ENCODE measurements around the gene CYB561A3.
A peak's percentile ranks its signal among the peaks of the same experiment; 100 is the strongest.
"Not testable (repeated sequence)": the region's sequence is repeated elsewhere in the genome, so short reads cannot be mapped to it uniquely, and the experiment has no call there.

The CYB561A3 gene

GRCh38 chr11:61361741-61362541 lies at the start of gene CYB561A3, which contains the start of gene TMEM138:
TSS of gene CYB561A3 (minus strand) at chr11:61361882. CDS start at chr11:61356713, 5,169 bp downstream.
TSS of gene TMEM138 (plus strand) at chr11:61362374. CDS start at chr11:61364391, 2,017 bp downstream.
- peak; percentile 98 for DNase-seq

DNA sequence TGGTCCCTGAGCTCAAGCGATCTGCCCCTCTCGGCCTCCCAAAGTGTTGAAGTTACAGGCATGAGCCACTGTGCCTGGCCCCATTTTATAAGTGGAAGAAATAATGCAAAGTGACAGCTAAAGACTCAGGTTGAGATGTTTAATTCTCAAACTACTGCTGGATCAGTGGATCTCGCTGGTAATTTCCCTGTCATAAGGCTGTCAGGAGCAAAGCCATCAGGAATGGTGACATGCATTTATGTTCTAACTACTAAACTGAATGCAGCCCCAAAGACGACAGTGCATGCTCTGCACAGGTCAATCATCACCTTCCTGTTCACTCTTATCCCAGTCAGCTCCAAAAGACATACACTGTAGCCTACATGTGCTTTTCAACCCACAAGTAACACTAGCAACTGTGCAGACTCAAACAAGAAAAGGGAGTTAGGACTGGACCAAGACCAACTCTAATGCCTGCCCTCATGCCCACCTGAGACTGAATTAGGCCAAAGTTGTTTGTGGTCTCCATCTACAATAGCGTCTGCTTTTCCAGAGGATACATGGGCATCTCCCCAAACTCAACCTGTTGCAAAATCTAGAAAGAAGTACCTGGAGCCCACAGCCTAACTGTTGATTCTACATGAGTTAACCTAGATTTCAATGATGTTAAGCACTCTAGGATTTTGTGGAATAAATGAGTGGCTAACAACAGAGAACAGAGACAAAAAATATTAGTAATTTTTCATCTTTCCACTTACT lies 45.5 kb upstream of the CYB561A3 start:
- DNase-seq = no peak

GRCh38 chr11:61406067-61406466 lies 44.4 kb upstream of the CYB561A3 start:
- DNase-seq = no peak

DNA sequence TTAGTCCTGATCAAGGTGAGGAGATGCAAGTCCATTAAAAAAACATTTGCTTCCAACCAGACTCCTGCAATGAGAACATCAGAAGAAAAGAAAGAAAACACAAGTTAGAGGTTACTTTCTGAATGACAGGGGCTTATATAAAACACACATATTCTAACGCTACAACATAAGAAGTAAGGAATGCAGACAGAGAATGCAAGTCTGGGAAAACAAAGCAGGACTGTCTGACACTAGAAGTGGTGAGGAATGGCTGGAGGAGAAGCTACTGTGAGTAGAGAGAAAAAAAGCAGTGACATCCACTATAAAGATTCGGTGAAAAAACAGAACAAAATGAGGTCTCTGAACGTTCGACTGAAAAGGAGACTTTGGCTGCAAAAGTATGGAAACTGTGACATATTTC lies 43.0 kb upstream of the CYB561A3 start:
- DNase-seq = no peak

- DNase-seq = no peak
Observed at GRCh38 chr11:61404103-61404502, 42.4 kb upstream of the CYB561A3 start.

DNA sequence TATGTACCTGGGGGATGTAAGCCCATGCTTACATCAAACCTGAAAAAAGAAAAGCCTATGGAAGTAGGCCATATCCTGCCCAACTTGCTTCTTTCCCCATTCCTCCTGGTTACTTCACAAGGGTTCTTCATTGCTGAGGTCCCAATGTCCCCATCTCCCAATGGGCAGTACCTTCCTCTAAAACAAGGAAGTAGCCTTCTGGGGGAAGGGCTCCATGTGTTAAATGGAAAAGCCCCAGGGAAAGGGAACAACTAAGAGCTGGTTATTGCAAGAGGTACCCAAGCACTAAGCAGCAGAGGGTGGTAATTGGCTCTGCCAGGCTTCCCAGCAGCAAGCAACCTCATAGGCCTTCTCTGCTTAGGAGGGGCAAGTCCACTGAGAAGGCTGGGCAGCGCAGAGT lies 42.0 kb upstream of the CYB561A3 start:
- DNase-seq = no peak

DNA sequence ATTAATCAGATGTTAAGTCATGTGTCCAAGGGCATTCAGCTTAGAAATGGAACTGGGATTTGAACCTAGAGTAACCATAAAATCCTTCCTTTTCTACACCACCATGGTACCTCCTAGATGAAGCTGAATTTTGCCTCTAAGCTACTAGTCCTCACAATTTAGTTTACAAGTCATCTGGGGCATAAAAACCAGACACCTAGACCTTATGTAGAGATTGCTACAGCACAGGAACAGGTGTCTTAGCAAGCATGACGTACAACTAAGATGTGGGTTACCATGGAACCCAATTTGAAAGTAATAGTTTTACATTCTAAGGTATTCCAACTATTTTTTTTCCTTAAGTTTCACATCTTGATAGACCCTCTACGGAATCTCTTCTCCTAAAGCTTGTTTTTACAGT lies 39.9 kb upstream of the CYB561A3 start:
- no peak for DNase-seq

DNA sequence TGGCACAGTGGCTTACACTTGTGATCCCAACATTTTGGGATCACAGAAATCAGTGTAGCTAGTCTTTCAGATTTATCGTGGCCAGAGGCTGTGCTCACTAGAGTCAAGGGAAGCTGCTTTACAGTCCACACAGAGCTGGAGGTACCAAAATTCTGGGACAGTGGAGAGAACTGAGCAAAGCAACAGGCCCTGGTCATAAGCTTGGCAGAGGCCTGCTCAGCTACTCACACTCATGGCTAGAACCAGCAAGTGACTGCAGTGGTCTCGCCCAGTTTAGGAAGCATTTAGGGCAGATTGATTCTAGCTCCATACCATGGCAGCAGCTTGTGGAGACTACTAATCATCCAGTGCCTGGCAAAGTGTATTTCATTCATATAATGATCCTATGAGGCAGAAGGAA lies 39.5 kb upstream of the CYB561A3 start:
- DNase-seq = no peak

- peak; percentile 67 for DNase-seq
Observed at GRCh38 chr11:61392981-61393595, 31.4 kb upstream of the CYB561A3 start.

DNA sequence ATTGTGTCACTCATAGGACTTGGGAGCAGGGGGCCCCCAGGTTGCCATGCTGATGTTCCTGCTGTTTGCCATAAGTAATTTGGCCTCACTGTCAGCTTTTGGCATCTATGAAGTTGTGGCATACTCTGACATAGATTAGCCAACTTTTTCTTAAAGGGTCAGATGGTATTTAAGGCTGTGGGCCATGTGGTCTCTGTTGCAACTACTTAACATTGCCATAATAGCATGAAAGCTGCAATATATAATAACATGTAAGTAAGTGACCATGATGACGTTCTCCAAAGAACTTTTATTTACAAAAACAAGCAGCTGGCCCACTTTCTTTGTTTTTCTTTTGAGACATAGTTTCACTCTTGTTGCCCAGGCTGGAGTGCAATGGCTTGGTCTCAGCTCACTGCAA lies 28.5 kb upstream of the CYB561A3 start:
- DNase-seq = no peak

DNA sequence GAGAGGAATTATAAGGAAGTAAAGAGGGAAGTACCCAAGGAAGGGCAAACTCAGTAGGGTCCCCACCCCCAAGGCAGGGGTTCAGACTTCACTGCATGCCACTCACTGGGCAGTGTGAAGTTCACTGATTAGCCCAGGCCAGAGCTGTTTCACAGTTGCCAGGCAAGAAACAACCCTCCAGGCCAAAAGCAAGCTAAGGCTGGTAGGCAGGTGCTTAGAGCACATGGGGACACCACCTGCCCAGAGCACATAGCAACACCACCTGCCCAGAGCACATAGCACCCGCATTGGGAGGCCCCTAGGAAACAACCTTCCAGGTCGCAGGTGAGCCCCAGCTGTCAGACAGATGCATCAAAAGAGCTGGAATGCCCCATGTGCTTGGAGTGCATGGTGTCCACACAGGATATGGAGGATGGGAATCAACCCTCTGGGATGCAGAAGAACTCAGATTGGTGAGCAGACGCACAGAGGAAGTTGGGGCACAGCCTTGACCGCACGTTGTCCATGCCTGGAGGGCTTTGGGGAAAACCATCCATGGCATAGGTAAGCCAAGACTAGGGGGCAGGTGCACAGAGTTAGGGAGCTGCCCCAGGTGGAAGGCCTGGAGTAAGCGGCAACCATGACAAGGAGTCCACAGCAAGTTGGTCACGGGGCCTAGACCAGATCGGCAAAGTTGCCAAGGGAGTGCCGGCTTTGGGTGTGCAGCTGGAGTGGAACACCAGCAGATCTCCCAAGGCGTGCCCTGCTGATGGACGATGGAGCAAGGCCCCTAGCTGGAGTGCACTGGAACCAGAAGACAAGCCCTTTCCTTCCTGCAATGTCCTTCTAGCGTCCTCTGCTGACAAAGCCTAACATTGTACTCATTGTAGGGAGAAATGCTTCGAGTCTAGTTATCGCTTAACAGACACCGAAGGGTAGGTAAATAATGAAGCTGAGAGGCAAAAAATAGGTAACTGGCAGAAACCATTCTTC lies 22.9 kb upstream of the CYB561A3 start:
- peak; percentile 57 for DNase-seq

GRCh38 chr11:61383859-61384258 lies 22.2 kb upstream of the CYB561A3 start:
- DNase-seq = not testable (repeated sequence)

DNA sequence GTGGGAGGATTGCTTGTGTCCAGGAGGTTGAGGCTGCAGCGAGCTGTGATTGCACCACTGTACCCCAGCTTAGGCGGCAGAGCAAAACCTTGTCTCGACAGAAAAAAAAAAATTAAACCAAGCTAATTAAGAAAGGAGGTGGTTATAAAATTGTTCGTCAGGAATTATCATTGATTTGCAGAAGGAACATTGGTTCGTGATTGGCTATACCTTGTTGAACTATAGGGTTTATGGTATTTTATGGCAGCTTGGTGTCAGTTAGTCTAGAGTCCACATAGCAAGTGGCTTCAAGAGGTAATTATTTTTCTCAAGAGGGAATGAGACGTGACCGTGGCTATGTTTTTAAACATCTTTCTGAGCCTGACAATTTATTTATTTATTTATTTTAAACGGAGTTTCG lies 19.2 kb upstream of the CYB561A3 start:
- no peak for DNase-seq

DNA sequence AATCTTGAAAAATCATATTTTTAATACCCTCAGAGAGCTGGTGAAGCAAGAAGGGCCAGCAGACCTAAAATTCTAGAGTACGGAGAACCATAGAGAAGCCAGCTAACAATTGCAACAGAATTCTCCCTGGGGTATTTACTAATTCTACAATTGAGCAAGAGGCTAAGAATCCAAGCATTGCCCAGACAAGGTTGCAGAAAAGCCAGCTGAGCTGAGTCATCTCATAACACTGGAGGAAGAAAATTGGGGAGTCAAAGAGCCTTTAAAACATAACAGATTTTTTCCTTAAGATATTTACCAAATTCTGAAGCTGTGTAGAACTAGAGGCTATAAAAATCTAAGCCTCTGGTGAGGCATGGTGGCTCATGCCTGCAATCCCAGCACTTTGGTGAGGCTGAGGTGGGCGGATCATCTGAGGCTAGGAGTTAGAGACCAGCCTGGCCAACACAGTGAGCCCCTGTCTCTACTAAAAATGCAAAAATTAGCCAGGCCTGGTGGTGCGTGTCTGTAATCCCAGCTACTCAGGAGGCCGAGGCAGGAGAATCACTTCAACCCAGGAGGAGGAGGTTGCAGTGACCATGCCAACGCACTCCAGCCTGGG lies 17.1 kb upstream of the CYB561A3 start:
- peak; percentile 43 for DNase-seq

DNA sequence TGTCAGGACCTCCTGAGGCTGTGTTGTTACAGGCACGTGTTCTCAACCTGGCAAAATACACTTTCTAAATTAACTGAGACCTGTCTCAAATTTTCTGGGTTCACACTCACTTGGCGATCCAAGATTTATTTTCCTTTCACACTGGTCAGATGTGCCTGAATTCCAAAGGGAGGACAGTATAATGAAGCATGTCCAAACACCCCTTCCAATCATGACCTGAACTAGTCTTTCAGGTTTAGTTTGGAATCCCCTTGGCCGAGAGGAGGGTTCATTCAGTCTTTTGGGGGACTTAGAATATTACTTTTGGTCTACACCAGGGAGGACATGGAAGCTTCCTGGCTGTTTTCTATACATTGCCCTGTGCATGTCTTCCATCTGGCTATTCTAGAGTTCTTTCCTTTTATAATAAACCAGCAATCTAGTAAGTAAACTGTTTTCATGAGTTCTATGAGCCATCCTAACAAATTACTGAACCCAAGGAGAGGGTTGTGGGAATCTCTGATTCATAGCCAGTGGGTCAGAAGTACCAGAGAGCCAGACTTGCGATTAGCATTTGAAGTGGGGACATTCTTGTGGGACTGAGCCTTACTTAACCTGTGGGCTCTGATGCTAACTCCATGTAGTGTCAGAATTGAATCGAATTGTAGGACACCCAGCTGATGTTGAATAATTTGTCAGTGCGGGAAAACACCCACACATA lies 15.9 kb upstream of the CYB561A3 start:
- no peak for DNase-seq

- DNase-seq = no peak
Observed at GRCh38 chr11:61375761-61376108, 14.1 kb upstream of the CYB561A3 start.

DNA sequence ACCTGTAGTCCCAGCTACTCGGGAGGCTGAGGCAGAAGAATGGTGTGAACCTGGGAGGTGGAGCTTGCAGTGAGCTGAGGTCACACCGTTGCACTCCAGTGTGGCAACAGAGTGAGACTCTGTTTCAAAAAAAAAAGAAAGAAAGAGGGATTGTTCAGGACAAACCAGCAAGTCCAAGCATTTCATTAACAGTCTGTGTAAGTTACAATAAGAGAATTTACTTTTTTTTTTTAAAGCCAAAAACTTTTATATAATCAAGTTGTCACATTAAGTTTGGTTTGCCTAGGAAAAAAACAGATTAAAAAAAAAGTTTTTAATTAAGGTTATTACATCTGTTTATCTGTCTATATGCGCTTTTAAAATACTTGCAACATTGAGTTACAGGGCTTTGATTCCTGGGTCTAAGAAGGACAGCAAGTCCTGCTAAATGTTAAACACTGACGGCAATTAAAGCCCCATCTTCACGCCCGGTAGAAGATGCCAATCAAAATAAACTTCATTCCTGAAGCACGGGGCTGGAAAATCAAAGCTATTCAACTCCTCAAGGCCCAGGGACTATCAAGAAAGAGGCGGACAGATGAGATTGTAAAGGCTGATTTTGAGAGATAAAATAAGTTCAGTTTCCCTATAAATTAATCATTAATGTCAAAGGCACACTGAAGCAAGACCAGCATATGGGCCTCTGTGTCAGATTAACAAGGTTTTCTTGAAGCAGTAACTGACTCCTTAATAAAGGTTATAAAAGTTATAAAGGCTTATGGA lies 11.2 kb upstream of the CYB561A3 start:
- DNase-seq = no peak

- no peak for DNase-seq
Observed at GRCh38 chr11:61370349-61371005, 8.8 kb upstream of the CYB561A3 start.

GRCh38 chr11:61369372-61370348 lies 8.0 kb upstream of the CYB561A3 start:
- no peak for DNase-seq

All from hematopoietic multipotent progenitor cell treated with erythropoietin and hydrocortisone succinate and interleukin-3 and kit ligand, for 6 days (in vitro differentiated cells).